Retinal pigment epithelial cell (primary cell): ENCODE results near the gene CAPRIN1.
"Not testable (repeated sequence)": the region's sequence is repeated elsewhere in the genome, so short reads cannot be mapped to it uniquely, and the experiment has no call there.

Experiments used
- DNase-seq: peaks from one replicate; pipeline ENCODE4 v3.0.0-alpha.2; 2010; ENCODE audit warnings: low read depth
- H3K4me3 ChIP-seq: 2 replicates; pipeline ENCODE4 v1.5.1; 2011; ENCODE audit warnings: mild to moderate bottlenecking, low read length, control low read depth, moderate library complexity
- CTCF ChIP-seq: conservative IDR thresholded peaks from 2 replicates; pipeline ENCODE4 v1.5.1; 2011; ENCODE audit warnings: low read depth, low read length, control low read depth, inconsistent platforms

Gene CAPRIN1

GRCh38 chr11:34091825-34092224 is 40.3 kb downstream of the CAPRIN1 start:
- TF ChIP-seq CTCF = no peak
- no peak overlapping the region for H3K4me3 ChIP-seq

GRCh38 chr11:34094900-34095299 is 43.4 kb downstream of the CAPRIN1 start:
- not testable (repeated sequence) for DNase-seq

More at GRCh38 chr11:34091825-34092224, 40.3 kb downstream of the CAPRIN1 start:
- no peak for DNase-seq

GRCh38 chr11:34098813-34099212 is 47.3 kb downstream of the CAPRIN1 start:
- no peak overlapping the region for H3K4me3 ChIP-seq
- no peak for TF ChIP-seq CTCF
- no peak for DNase-seq

More at GRCh38 chr11:34094900-34095299, 43.4 kb downstream of the CAPRIN1 start:
- not testable (repeated sequence) for H3K4me3 ChIP-seq

GRCh38 chr11:34104680-34105078 is 53.1 kb downstream of the CAPRIN1 start:
- peak overlapping the region; percentile 79 for H3K4me3 ChIP-seq
- no peak for DNase-seq
- TF ChIP-seq CTCF = no peak

GRCh38 chr11:34105079-34105956 is 53.8 kb downstream of the CAPRIN1 start, which contains the start of gene NAT10:
TSS of gene NAT10 (plus strand) at chr11:34105629. CDS start at chr11:34108226, 2,597 bp downstream.
- no peak for TF ChIP-seq CTCF
- peak; percentile 92 for DNase-seq
- H3K4me3 ChIP-seq = peak within 1 kb of the TSS; percentile 79

- TF ChIP-seq CTCF = no peak
- peak overlapping the region; percentile 79 for H3K4me3 ChIP-seq
- no peak for DNase-seq
Measured at GRCh38 chr11:34105957-34106504, 54.5 kb downstream of the CAPRIN1 start.

- no peak overlapping the region for H3K4me3 ChIP-seq
- DNase-seq = no peak
- TF ChIP-seq CTCF = no peak
Measured at GRCh38 chr11:34111722-34112270, 60.3 kb downstream of the CAPRIN1 start.
